Measurements from ENCODE around the gene KLHL3.

DNA sequence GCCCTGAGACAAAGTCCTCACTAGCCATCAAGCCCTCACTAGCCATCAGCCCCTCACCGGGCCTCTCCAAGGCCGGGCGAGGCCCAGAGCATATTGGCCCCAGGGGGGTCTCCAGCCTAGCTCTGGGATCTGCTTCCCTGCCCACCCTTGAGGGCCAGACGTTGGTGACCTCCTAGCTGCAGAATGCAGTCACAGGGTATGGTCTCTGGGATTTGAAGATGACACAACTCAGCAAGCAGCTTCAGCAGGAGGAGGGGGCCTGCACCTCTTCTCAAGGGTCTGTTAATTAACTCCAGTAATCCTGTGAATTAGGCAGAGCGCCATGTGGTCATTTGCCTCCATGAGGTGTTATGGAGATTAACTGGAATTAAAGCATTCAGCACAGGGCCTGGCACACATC lies 119.8 kb downstream of the KLHL3 start:
- TF ChIP-seq, protein P1, sequence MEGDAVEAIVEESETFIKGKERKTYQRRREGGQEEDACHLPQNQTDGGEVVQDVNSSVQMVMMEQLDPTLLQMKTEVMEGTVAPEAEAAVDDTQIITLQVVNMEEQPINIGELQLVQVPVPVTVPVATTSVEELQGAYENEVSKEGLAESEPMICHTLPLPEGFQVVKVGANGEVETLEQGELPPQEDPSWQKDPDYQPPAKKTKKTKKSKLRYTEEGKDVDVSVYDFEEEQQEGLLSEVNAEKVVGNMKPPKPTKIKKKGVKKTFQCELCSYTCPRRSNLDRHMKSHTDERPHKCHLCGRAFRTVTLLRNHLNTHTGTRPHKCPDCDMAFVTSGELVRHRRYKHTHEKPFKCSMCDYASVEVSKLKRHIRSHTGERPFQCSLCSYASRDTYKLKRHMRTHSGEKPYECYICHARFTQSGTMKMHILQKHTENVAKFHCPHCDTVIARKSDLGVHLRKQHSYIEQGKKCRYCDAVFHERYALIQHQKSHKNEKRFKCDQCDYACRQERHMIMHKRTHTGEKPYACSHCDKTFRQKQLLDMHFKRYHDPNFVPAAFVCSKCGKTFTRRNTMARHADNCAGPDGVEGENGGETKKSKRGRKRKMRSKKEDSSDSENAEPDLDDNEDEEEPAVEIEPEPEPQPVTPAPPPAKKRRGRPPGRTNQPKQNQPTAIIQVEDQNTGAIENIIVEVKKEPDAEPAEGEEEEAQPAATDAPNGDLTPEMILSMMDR (conservative IDR thresholded peaks at IDR 0.05; ENCODE audit: low read depth, low read length) = no peak
- no peak for TF ChIP-seq EZH2 (IDR thresholded peaks at IDR 0.05; ENCODE audit: borderline replicate concordance, low read depth, low read length, poor library complexity, severe bottlenecking)

All from A673 (cell line).